Endothelial cell of umbilical vein (primary cell): Measurements from ENCODE around the gene MNDA. TPM values are rescaled to one million over a fixed set of nuclear protein-coding genes. Genes with fewer than 3 reads are reported as not detected.

Source experiments
- BruUV-seq: library from RNA; stranded (reverse); fragments of 400-500 nt; replicated peaks from 2 replicates; lab custom pipeline; 2021; lab: Mats Ljungman, UMichigan
- CTCF ChIA-PET: fragments of 300-600, 350-600 bp; sonication (Branson Sonifier 250); formaldehyde crosslinking; loops from one replicate; lab custom pipeline; 2021; ENCODE audit warnings: antibody characterized with exemption, inconsistent platforms; lab: Charles Lee
- POLR2A ChIA-PET: fragments of 300-600, 350-600 bp; sonication (Branson Sonifier 250); formaldehyde crosslinking; loops from one replicate; lab custom pipeline; 2021; ENCODE audit warnings: antibody characterized with exemption, inconsistent platforms; lab: Charles Lee
- DNase-seq: peaks from one replicate; pipeline ENCODE4 v3.0.0-alpha.2; 2011; ENCODE audit warnings: low read depth, low spot score
- FAIRE-seq: peaks from 2 replicates; lab custom pipeline; 2011; peaks lifted over from hg19 to GRCh38; lab: Jason Lieb, UNC
- H2AFZ ChIP-seq: 2 replicates; pipeline ENCODE4 v1.6.0; 2012; ENCODE audit warnings: low read depth, low read length, control low read depth, inconsistent platforms
- H3K27ac ChIP-seq: 2 replicates; pipeline ENCODE4 v1.5.1; 2011; ENCODE audit warnings: low read depth, mild to moderate bottlenecking, control low read depth, low read length, moderate library complexity; ENCODE audit not compliant: insufficient read depth
- H3K27me3 ChIP-seq, 2 experiments: 2 replicates each; pipeline versions ENCODE4 v1.6.0 to v1.6.1; 2011; ENCODE audit warnings: low read length in 2 of 2, mixed read lengths in 1 of 2; ENCODE audit not compliant: control insufficient read depth in 2 of 2, insufficient read depth in 2 of 2
- H3K36me3 ChIP-seq, 2 experiments: 2 replicates in 1 of 2; 3 replicates in 1 of 2; pipeline ENCODE4 v1.5.1; 2011; ENCODE audit warnings: low read length in 2 of 2, mild to moderate bottlenecking in 1 of 2, moderate library complexity in 1 of 2; ENCODE audit not compliant: control insufficient read depth in 2 of 2, insufficient read depth in 2 of 2; ENCODE audit errors: extremely low read depth in 1 of 2
- H3K4me1 ChIP-seq: 3 replicates; pipeline ENCODE4 v1.5.1; 2011; ENCODE audit warnings: mild to moderate bottlenecking, low read length; ENCODE audit not compliant: control insufficient read depth, insufficient read depth; ENCODE audit errors: extremely low read depth
- H3K4me2 ChIP-seq: 2 replicates; pipeline ENCODE4 v1.6.1; 2011; ENCODE audit warnings: low read length, control low read depth, mixed read lengths; ENCODE audit not compliant: insufficient read depth
- H3K4me3 ChIP-seq, 3 experiments: fragments of 200-600 bp in 1 of 3; sonication (generic), shearing (Covaris generic) in 1 of 3; replicated peaks in 1 of 3; 2 replicates each; pipeline ENCODE4 v1.5.1; 2011 to 2016; ENCODE audit warnings: control low read depth in 3 of 3, low read length in 3 of 3, mild to moderate bottlenecking in 2 of 3, inconsistent platforms in 1 of 3, low read depth in 1 of 3, moderate library complexity in 1 of 3; ENCODE audit not compliant: insufficient read depth in 1 of 3
- H3K79me2 ChIP-seq: 2 replicates; pipeline ENCODE4 v1.6.0; 2012; ENCODE audit warnings: low read length, inconsistent platforms; ENCODE audit not compliant: control insufficient read depth, insufficient read depth
- H3K9ac ChIP-seq: replicated peaks from 2 replicates; pipeline ENCODE3; 2011; ENCODE audit warnings: low read length, control low read depth; ENCODE audit not compliant: insufficient read depth; ENCODE audit errors: extremely low read depth
- H3K9me1 ChIP-seq: replicated peaks from 3 replicates; pipeline ENCODE4 v1.6.0; 2011; ENCODE audit warnings: mild to moderate bottlenecking, low read length; ENCODE audit not compliant: control insufficient read depth, insufficient read depth; ENCODE audit errors: extremely low read depth
- H3K9me3 ChIP-seq: replicated peaks from 2 replicates; pipeline ENCODE4 v1.5.1; 2012; ENCODE audit warnings: low read length, inconsistent platforms; ENCODE audit not compliant: control insufficient read depth, insufficient read depth
- H4K20me1 ChIP-seq: replicated peaks from 2 replicates; pipeline ENCODE3; 2011; ENCODE audit warnings: mild to moderate bottlenecking, low read length; ENCODE audit not compliant: control insufficient read depth, insufficient read depth; ENCODE audit errors: extremely low read depth
- CTCF ChIP-seq, 2 donors: IDR thresholded peaks; 1 replicate in 1 of 2; 2 replicates in 1 of 2; pipeline ENCODE4 v1.5.1; 2011; ENCODE audit warnings: low read length in 2 of 2, mild to moderate bottlenecking in 2 of 2, moderate library complexity in 2 of 2, control low read depth in 1 of 2, inconsistent platforms in 1 of 2, low read depth in 1 of 2; ENCODE audit not compliant: insufficient read depth in 1 of 2; ENCODE audit errors: extremely low read depth in 1 of 2
- EZH2 ChIP-seq: IDR thresholded peaks from 2 replicates; pipeline ENCODE4 v1.6.1; 2012; ENCODE audit warnings: borderline replicate concordance, low read depth, mild to moderate bottlenecking, moderate library complexity, low read length, inconsistent platforms; ENCODE audit not compliant: severe bottlenecking
- FOS ChIP-seq: IDR thresholded peaks from 2 replicates; pipeline ENCODE4 v1.6.1; 2011; ENCODE audit warnings: mild to moderate bottlenecking, low read length, moderate library complexity, borderline replicate concordance; ENCODE audit not compliant: insufficient read depth
- GATA2 ChIP-seq: IDR thresholded peaks from 2 replicates; pipeline ENCODE4 v1.7.0; 2011; ENCODE audit warnings: low read depth, mild to moderate bottlenecking, moderate library complexity, mixed read lengths, low read length; ENCODE audit not compliant: insufficient read length, insufficient read depth
- JUN ChIP-seq: IDR thresholded peaks from 2 replicates; pipeline ENCODE4 v1.6.1; 2011; ENCODE audit warnings: borderline replicate concordance, low read depth; ENCODE audit not compliant: insufficient read length, insufficient read depth
- MAX ChIP-seq: IDR thresholded peaks from 2 replicates; pipeline ENCODE4 v1.6.1; 2011; ENCODE audit not compliant: insufficient read depth, insufficient read length
- MYC ChIP-seq: IDR thresholded peaks from one replicate; pipeline ENCODE4 v1.6.1; 2011; ENCODE audit warnings: mild to moderate bottlenecking, low read depth, low read length
- POLR2A ChIP-seq: IDR thresholded peaks from 2 replicates; pipeline ENCODE4 v1.6.1; 2012; ENCODE audit warnings: low read depth, mild to moderate bottlenecking, control low read depth, low read length
- POLR2AphosphoS5 ChIP-seq: IDR thresholded peaks from 2 replicates; pipeline ENCODE4 v1.6.1; 2012; ENCODE audit warnings: low read depth, mild to moderate bottlenecking, control low read depth, low read length, moderate library complexity; ENCODE audit not compliant: insufficient read depth
- dilution Hi-C: fragments of 300-500 bp; cut with MboI; formaldehyde crosslinking; loops from one replicate; pipeline ENCODE4 v1.15.0; 2019; ENCODE audit warnings: low sequenced_read_pairs; ENCODE audit not compliant: extremely low pct_ligation_motif_present
- intact Hi-C: fragments of 100-400 bp; cut with micrococcal nuclease; formaldehyde crosslinking; loops from one replicate; pipeline ENCODE4 v1.10.0; 2022
- polyA plus RNA-seq, 4 experiments: library from polyadenylated mRNA; depleted of rRNA in 3 of 4; stranded (reverse) in 3 of 4; unstranded in 1 of 4; fragments of >200 nt; gene quantifications; 2 replicates each; pipeline versions ENCODE4 v1.2.1 to v1.2.3, GENCODE V29; 2011 to 2012; ENCODE audit warnings: missing spikeins in 1 of 4
- total RNA-seq: library from RNA; stranded (reverse); gene quantifications from 2 replicates; pipeline ENCODE4 v1.2.3, GENCODE V29; 2021

Gene MNDA
- total and polyA plus RNA-seq, 2 donors (not counting 3 experiments of a cell fraction or from before 2014, with no cell fraction given) = not detected

GRCh38 chr1:158839566-158839965 lies 8.4 kb downstream of the MNDA start:
- Histone ChIP-seq H3K9ac (no peak overlapping the region), H3K4me3 (no peak overlapping the region), H3K9me1 (no peaks in the 10 kb centered on the region), H3K4me2 (no peak overlapping the region), H3K27me3 (no peaks in the 10 kb centered on the region), H3K36me3 (no peaks in the 10 kb centered on the region), H4K20me1 (no peaks in the 10 kb centered on the region), H3K4me1 (no peaks in the 10 kb centered on the region), H3K9me3 (no peaks in the 10 kb centered on the region), H3K27ac (no peak overlapping the region), H2AFZ (no peak overlapping the region), H3K79me2 (no peaks in the 10 kb centered on the region)
- ChIA-PET CTCF (no interaction called here), POLR2A (no interaction called here)
- TF ChIP-seq POLR2A (no peak), GATA2 (no peak), EZH2 (no peak), POLR2AphosphoS5 (no peak), MYC (no peak), MAX (no peak), FOS (no peak), JUN (no peak), CTCF (IDR thresholded peaks at IDR 0.05; ENCODE audit: extremely low read depth in 1 of 2, insufficient read depth in 1 of 2, low read depth in 1 of 2, low read length in 2 of 2) (no peak)
- dilution Hi-C loops (no loop called here), intact Hi-C loops (no loop called here)
- BruUV-seq = no TSS peak
- FAIRE-seq = no peak
- no peak for DNase-seq
